Small intestine (tissue), 7 donors: ENCODE measurements around the gene CMBL. TPM values are rescaled to one million over a fixed set of nuclear protein-coding genes. Genes with fewer than 3 reads are reported as not detected.

Experiments
- DNase-seq, 2 donors: peaks; one replicate each; pipeline versions ENCODE4 v3.0.0 to v3.0.0-alpha.2; 2013
- FAIRE-seq: peaks from 2 replicates; lab custom pipeline; 2012; peaks lifted over from hg19 to GRCh38; lab: Jason Lieb, UNC
- H3K27ac ChIP-seq, 3 donors: one replicate each; pipeline ENCODE4 v1.5.1; 2013; ENCODE audit warnings: low read length in 2 of 3, mild to moderate bottlenecking in 2 of 3, control low read depth in 1 of 3, inconsistent platforms in 1 of 3, low read depth in 1 of 3, moderate library complexity in 1 of 3
- H3K27me3 ChIP-seq, 3 donors: one replicate each; pipeline ENCODE4 v1.6.1; 2013; ENCODE audit warnings: low read length in 3 of 3, inconsistent platforms in 1 of 3; ENCODE audit not compliant: control insufficient read depth in 3 of 3, insufficient read depth in 3 of 3
- H3K36me3 ChIP-seq, 3 donors: one replicate each; pipeline ENCODE4 v1.6.1; 2013; ENCODE audit warnings: low read length in 3 of 3, inconsistent platforms in 1 of 3, low read depth in 1 of 3, mild to moderate bottlenecking in 1 of 3, moderate library complexity in 1 of 3; ENCODE audit not compliant: control insufficient read depth in 3 of 3, insufficient read depth in 2 of 3
- H3K4me1 ChIP-seq, 3 donors: one replicate each; pipeline ENCODE4 v1.6.1; 2013; ENCODE audit warnings: low read length in 2 of 3, inconsistent platforms in 1 of 3, low read depth in 1 of 3, mild to moderate bottlenecking in 1 of 3, moderate library complexity in 1 of 3; ENCODE audit not compliant: control insufficient read depth in 3 of 3, insufficient read depth in 2 of 3
- H3K4me3 ChIP-seq, 3 donors: one replicate each; pipeline ENCODE4 v1.5.1; 2013; ENCODE audit warnings: low read length in 3 of 3, control low read depth in 1 of 3, inconsistent platforms in 1 of 3, low read depth in 1 of 3, mild to moderate bottlenecking in 1 of 3, moderate library complexity in 1 of 3
- H3K9me3 ChIP-seq, 2 donors: one replicate each; pipeline ENCODE4 v1.6.1; 2013; ENCODE audit warnings: low read depth in 1 of 2, low read length in 1 of 2; ENCODE audit not compliant: control insufficient read depth in 2 of 2, insufficient read depth in 1 of 2
- WGBS, 3 donors: extraction: QIAGEN DNeasy Blood & Tissue Kit; methylation state at CpG; one replicate each; pipeline ENCODE4 v1.1.7; 2013; 5-methylcytosine and 5-hydroxymethylcytosine counted together
- polyA plus RNA-seq, 4 donors: library from polyadenylated mRNA; stranded (reverse) in 3 of 4; unstranded in 1 of 4; fragments of 200-250 nt in 3 of 4; fragments of 120-200 nt in 1 of 4; gene quantifications; one replicate each; pipeline versions ENCODE4 v1.2.1 to v1.2.3, GENCODE V29; 2013
- donor health status: healthy with polysubstance abuse.
- donor health status: control.
- donor health status: control.
- donor health status: Bipolar disorder and iron deficiency.
- donor health status: healthy.

CMBL gene
- polyA plus RNA-seq, 4 donors = 81.5 to 516 (median 162) TPM

GRCh38 chr5:10232386-10232785, 75.3 kb downstream of the CMBL start:
- H3K9me3 ChIP-seq = no peaks in the 10 kb centered on the region
- H3K36me3 ChIP-seq = peaks cover 0 to 31% (median under 1%) of the 10 kb centered on the region in 3 donors
- no peak overlapping the region for H3K27ac ChIP-seq
- no peak overlapping the region for H3K4me3 ChIP-seq
- FAIRE-seq (no peak), DNase-seq (no peak)
- H3K4me1 ChIP-seq = no peaks in the 10 kb centered on the region
- WGBS, 3 donors = 95 to 99% (median 95%) methylated on average over 9 of the region's 9 CpGs
- H3K27me3 ChIP-seq = no peaks in the 10 kb centered on the region

- no peaks in the 10 kb centered on the region for H3K27me3 ChIP-seq
- H3K36me3 ChIP-seq = peaks cover 1 to 22% (median 2%) of the 10 kb centered on the region in 3 donors
- DNase-seq (no peak), FAIRE-seq (no peak)
- no peaks in the 10 kb centered on the region for H3K4me1 ChIP-seq
- WGBS, 3 donors = 86 to 91% (median 87%) methylated on average over 11 of the region's 11 CpGs
- no peak overlapping the region for H3K4me3 ChIP-seq
- peaks cover 0 to 6% of the 10 kb centered on the region in 2 donors for H3K9me3 ChIP-seq
- H3K27ac ChIP-seq = no peak overlapping the region
Observed at GRCh38 chr5:10229306-10230048, 78.2 kb downstream of the CMBL start.

- WGBS, 3 donors = 94 to 95% (median 94%) methylated on average over 1 of the region's 1 CpG
- no peak for FAIRE-seq
- Histone ChIP-seq H3K27ac (no peak overlapping the region), H3K4me1 (no peaks in the 10 kb centered on the region), H3K4me3 (no peak overlapping the region), H3K27me3 (no peaks in the 10 kb centered on the region), H3K36me3 (peaks cover 1 to 22% (median 2%) of the 10 kb centered on the region in 3 donors), H3K9me3 (peaks cover 0 to 17% of the 10 kb centered on the region in 2 donors)
- DNase-seq = no peak
Observed at GRCh38 chr5:10228288-10228687, 79.4 kb downstream of the CMBL start.

Other genes with a start within 250 kb of the CMBL start
- gene ATPSCKMT, start 58.0 kb downstream of the CMBL start, polyA plus RNA-seq = 10 to 100 TPM in 2 of 4 donors, 1 to 10 TPM in 2; 7.6 to 15.8 (median 11.2) TPM
- gene CCT5, start 57.6 kb downstream of the CMBL start, polyA plus RNA-seq = 100 to 1,000 TPM; 101 to 226 (median 151) TPM
- 100 to 1,000 TPM in 2 of 4 donors, 10 to 100 TPM in 2; 39.6 to 118 (median 83.9) TPM for gene MARCHF6, start 45.8 kb upstream of the CMBL start, polyA plus RNA-seq
- under 1 TPM in 2 of 4 donors, not detected in 2; 0.07 to 0.76 TPM for gene ROPN1L, start 134.0 kb upstream of the CMBL start, polyA plus RNA-seq